H1 (cell line): Measurements from ENCODE around the gene MYLK2. TPM values are rescaled to one million over a fixed set of nuclear protein-coding genes. Genes with fewer than 3 reads are reported as not detected.

Experiments
- SAP30 ChIP-seq: fragments of 300-600 bp; sonication (generic); IDR thresholded peaks from 2 replicates; pipeline ENCODE4 v1.7.1; 2012; ENCODE audit warnings: low read length, moderate library complexity, mild to moderate bottlenecking, inconsistent platforms; ENCODE audit not compliant: insufficient read depth, insufficient replicate concordance
- polyA plus RNA-seq, 7 experiments: library from polyadenylated mRNA; depleted of rRNA in 3 of 7; stranded (reverse) in 5 of 7; unstranded in 2 of 7; fragments of >200 nt in 5 of 7; fragments of 200-250 nt in 2 of 7; gene quantifications; 1 replicate in 5 of 7; 2 replicates in 1 of 7; 4 replicates in 1 of 7; pipeline versions ENCODE4 v1.2.1 to v1.2.3, GENCODE V29; 2011 to 2013; ENCODE audit warnings: missing spikeins in 2 of 7, mixed read lengths in 2 of 7
- total RNA-seq: library from RNA; stranded (reverse); fragmentation: NEBNext Ultra II Directional; extraction: Animal tissue kit (Norgen Biotek cat#: 25700); gene quantifications from 2 replicates; pipeline ENCODE4 v1.2.1, GENCODE V29; 2021

Gene MYLK2
- total and polyA plus RNA-seq, 2 of the 8 experiments (the other 6 are each of a cell fraction or from before 2014, with no cell fraction given) = 0.22 to 0.26 TPM

GRCh38 chr20:31808481-31808880 is 10.7 kb upstream of the MYLK2 start (continued):
- no peak for TF ChIP-seq SAP30
